ENCODE results near the gene DCAF8. TPM values are rescaled to one million over a fixed set of nuclear protein-coding genes. Genes with fewer than 3 reads are reported as not detected.
A peak's percentile ranks its signal among the peaks of the same experiment; 100 is the strongest.
"Not testable (repeated sequence)": the region's sequence is repeated elsewhere in the genome, so short reads cannot be mapped to it uniquely, and the experiment has no call there.

DCAF8 gene
- 56.9 and 57.7 TPM in 2 replicates for polyA plus RNA-seq (2014; cell fraction: cytosol; rRNA removed)
- 340 and 433 TPM in 2 replicates for polyA plus RNA-seq (2014; cell fraction: nucleus; rRNA removed)

DNA sequence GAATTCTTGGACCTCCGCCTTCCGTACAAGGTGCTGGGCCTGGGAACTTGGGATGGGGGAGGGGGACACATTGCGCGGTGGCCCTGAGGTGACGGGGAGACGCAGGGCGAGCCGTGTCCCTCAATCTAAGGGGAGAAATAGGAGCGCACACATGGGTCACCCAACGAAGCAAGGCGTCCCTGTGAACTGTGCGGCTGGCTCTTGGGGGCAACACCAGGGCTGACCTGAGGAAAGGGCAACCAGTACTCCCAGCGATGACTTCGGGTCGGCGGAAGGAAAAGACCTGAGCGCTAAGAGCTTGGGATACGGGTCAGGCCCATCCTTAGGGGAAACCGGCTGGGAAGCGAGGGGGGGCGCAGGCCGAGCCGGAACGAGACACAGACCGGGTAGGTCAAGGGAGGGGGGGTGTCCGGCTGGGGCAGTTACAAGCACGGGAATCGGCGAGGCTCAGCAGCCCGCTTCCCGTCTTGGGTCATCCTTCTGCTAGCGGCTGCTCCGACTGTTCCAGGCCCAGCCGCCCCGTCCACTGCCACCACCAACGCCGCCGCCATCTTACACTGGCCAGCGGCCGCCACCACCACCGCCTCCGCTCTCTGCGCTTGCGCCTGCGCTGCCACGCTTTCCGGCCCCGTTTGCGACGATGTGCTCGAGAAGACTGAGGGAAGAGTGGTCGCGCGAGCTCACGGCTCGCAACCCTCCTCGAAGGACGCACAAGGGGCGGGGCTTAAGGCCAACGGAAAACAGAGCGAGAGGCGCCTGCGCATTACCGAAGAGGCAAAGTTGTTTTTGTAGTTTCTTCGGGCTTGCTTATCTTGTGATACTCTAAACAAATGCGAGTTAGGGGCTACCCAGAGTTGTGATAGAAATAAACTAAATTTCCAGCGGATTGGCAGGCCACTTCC lies at the start of gene DCAF8:
Gene DCAF8, minus strand, starts transcription at position 657 of the 902 bp plus-strand sequence. CDS start 18,541 bp downstream, outside the sequence.
- DNase-seq (ENCODE audit: low spot score): peak; percentile 96

GRCh38 chr1:160309571-160309970 lies 47.2 kb upstream of the DCAF8 start:
- no peak for DNase-seq (ENCODE audit: low spot score)

DNA sequence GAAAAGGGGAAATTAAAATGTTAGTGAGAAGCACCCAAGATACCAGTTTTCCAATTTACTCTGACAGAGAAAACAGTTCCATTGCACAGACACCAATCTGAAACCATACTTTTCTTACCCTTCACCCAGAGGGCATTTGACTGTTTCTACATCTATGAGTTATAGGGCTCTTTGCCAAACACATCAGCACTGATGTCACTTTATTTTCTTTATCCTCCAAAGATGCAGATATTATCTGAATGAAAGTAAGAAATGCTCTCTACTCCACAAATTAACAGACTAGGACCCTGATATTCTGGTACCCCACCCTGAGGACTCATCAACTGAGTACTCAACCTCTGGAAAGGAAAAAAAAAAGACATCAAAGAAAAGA lies 46.8 kb upstream of the DCAF8 start:
- DNase-seq (ENCODE audit: low spot score): no peak

- no peak for DNase-seq (ENCODE audit: low spot score)
Measured at GRCh38 chr1:160308451-160309184, 46.3 kb upstream of the DCAF8 start.

DNA sequence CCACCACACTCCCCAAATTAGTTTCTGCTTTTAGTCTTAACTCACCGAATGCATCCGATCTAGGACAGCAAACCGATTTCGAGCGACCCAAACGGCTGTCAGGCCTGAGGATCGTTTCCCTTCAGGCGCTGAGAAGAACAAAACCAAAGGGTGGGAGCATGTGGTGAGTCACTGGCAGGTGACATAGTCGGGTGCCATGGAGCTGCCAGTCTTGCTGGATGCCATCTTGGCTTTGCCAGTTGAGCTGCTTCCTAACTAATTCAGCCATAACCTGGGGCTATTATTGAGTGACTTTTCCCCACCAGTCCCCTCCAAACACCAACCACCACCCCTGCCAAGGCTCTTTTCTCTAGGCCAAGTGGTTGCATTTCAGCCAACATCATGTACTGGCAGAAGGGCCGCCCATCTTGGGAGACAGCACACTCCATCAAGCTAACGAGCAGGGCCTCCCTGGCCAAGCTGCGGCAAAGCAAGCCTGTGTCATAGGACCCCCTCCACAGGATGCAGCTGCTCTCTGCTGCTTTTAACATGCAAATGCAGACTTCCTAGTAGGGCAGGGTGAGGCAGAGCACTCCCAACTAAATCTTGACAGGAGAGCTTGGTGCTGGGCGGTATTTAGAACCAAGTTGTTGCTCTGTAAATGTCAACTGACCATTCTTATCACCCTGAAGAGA lies 44.9 kb upstream of the DCAF8 start:
- no peak for DNase-seq (ENCODE audit: low spot score)

- DNase-seq (ENCODE audit: low spot score): no peak
Measured at GRCh38 chr1:160300173-160300572, 37.8 kb upstream of the DCAF8 start.

- DNase-seq (ENCODE audit: low spot score): no peak
Measured at GRCh38 chr1:160296036-160296435, 33.7 kb upstream of the DCAF8 start.

DNA sequence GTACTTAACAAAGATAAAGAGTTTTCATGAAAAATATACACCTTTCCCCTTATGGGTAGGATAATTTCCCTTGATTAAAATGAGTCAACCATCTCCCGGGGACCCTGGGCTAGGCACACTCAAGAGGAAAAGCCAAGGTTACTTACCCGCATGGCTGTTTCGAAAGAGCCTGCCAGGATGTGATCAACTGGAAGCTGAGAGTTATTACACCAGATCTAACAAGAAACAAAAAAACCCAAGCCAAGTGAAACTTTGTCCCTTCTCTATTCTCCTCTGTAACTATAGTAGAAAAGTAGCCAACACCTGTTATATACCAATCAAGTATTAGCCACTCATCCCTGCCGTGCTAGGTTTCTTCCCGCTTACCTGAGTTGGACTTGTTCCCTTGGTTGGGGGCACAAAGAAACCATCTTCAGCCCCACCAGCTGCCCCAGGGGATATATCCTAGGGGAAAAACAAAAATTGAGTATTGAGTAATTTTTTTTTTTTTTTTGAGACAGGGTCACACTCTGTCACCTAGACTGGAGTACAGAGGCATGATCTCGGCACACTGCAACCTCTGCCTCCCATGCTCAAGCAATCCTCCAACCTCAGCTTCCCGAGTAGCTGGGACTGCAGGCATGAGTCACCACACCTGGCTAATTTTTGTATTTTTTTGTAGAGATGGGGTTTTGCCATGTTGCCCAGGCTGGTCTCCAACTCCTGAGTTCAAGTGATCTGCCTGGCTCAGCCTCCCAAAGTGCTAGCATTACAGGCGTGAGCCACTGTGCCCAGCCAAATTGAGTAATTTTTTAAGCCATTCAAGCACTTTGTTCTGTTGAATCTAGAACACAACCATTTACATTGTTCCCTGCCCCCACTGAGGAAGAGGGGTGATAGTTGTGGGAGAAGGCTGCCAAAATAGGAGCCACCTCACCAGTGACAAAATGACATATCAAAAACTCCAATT lies 30.9 kb upstream of the DCAF8 start:
- DNase-seq (ENCODE audit: low spot score): no peak

DNA sequence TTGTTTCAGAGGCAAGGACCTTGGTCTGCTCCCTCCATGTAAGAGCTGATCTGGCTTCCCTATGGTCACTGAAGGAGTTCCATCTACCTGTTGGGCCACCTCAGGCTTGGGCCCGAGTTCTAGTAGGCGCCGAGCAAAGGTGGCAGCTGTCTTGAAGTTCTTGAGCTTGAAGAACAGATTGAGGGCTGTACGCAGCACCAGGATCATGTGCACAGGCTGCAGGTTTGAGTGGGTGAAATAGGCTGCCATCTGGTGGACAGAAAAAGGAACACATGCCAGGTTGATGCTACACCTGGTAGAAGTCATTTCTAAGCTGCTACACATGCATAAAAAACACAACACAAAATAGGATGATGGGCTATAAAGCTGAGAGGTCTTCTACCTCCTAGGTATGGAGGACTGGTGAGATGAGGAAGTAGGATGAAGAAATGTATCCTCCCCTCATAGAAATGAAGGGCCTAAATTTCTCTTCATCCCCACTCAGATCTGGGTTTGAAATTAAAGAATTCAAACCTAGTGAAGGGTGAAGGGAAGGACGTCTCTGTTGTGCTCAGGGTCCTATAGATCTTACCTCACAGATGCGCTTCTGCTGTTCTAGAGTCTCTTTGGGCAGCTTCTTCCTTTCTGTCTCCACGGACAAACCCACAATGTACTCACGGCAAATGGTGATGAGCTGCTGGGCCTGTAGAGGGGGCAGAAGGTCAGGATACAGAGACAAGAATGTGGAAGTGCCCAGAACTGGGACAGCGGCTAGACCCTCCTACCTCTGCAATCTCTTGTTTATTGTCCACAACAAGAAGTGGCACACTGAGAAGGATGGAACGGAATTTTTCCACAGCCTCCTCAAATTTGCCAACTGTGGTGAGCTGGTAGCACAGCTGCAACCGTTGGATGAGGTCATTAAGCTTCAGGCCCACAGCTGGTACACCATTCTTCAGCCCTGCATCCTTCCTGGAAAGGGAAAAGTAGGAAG lies 29.2 kb upstream of the DCAF8 start:
- DNase-seq (ENCODE audit: low spot score): peak; percentile 62

DNA sequence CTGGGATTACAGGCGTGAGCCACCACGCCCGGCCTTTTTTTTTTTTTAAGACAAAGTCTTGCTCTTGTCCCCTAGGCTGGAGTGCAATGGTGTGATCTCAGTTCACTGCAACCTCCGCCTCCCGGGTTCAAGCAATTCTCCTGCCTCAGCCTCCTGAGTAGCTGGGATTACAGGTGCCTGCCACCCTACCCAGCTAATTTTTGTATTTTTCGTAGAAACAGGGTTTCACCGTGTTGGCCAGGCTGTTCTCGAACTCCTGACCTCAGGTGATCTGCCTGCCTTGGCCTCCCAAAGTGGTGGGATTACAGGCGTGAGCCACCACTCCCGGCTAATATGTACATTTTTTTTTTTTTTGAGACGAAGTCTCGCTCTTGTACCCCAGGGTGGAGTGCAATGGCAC lies 25.4 kb upstream of the DCAF8 start:
- not testable (repeated sequence) for DNase-seq (ENCODE audit: low spot score)

GRCh38 chr1:160285506-160285905 lies 23.2 kb upstream of the DCAF8 start:
- no peak for DNase-seq (ENCODE audit: low spot score)

DNA sequence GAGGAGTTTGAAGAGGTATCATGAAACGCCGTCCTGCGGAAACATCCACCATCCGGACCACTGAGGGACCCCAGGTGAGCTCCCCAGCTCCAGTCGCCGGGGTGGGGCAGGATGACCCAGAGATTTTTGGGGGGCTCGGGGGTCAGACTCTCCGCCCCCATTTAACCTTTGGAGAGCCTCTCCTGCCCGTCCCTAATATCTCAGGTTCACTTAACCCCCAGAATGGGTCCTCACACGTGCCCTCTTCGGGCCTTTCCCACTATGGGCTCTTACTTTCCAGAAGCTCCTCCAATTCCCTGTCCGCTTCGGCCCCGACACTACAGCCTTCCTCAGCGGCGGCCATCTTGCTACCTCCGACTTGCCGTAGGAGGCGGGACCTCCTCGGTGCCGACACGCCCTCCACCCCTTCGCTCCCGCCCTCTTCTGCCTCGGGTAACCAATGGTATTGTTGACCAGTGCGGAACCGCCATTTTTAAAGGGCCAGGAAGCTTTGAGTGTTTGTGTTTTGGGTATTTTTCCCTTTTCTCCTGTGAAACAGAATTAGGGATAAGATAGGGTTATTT lies 22.5 kb upstream of the DCAF8 start, which contains the start of gene PEX19:
Gene PEX19, minus strand, starts transcription at position 352 of the 563 bp plus-strand sequence. Its CDS starts 9 bp downstream, at position 343.
- peak; percentile 90 for DNase-seq (ENCODE audit: low spot score)

GRCh38 chr1:160284220-160284781 lies 22.0 kb upstream of the DCAF8 start:
- DNase-seq (ENCODE audit: low spot score): peak; percentile 20

DNA sequence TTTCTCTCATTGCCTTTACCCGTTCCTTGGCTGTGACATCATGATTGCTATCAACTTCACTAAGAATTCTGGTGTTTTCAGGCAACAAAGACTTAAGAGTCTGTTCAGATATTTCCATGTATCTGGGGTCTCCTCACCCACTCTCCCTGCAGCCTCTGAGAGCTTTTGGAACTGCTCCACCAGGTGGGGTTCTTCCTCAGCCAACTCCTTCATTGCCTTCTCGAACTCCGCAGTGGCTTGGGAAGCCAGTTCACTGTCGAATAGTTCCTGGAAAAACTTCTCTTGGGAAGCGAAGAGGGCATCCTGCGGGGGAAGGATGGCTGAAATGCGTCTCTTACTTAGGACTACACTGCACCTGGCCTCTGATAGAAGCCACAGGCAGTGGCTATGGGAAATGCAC lies 20.5 kb upstream of the DCAF8 start:
- no peak for DNase-seq (ENCODE audit: low spot score)

GRCh38 chr1:160277987-160278386 lies 15.6 kb upstream of the DCAF8 start:
- DNase-seq (ENCODE audit: low spot score): no peak

- no peak for DNase-seq (ENCODE audit: low spot score)
Measured at GRCh38 chr1:160277330-160277729, 15.0 kb upstream of the DCAF8 start.

- DNase-seq (ENCODE audit: low spot score): no peak
Measured at GRCh38 chr1:160271025-160271424, 8.7 kb upstream of the DCAF8 start.

DNA sequence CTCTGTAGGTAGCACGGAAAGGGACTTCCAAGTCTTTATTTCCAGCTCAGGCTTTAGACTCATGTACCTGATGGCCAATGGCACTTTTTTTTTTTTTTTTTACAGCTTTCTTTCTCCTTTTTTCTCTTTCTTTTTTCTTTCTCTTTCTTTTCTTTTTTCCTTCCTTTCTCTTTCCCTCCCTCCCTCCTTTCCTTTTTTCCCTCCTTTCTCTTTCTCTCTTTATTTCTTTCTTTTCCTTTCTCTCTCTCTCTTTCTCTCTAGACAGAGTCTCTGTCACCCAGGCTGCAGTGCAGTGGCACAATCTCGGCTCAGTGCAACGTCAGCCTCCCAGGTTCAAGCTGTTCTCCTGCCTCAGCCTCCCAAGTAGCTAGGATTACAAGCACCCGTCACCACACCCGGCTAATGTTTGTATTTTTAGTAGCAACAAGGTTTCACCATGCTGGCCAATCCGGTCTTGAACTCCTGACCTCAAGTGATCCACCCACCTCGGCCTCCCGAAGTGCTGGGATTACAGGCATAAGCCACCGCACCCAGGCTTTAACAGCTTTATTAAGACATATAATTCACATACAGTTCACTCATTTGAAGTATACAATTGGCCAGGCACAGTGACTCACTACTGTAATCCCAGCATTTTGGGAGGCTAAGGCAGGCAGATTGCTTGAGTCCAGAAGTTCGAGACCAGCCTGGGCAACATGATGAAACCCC lies 5.1 kb upstream of the DCAF8 start:
- no peak for DNase-seq (ENCODE audit: low spot score)
